IMR-90 (cell line): ENCODE data around the gene KCNMA1. TPM values are rescaled to one million over a fixed set of nuclear protein-coding genes. Genes with fewer than 3 reads are reported as not detected.
A peak's percentile ranks its signal among the peaks of the same experiment; 100 is the strongest.

Experiments used
- ATAC-seq: fragments of 200-7000 bp; cut with Tn5 transposase; 2 replicates; pipeline ENCODE4 v1.9.1; 2020; ENCODE audit warnings: low read depth, mild to moderate bottlenecking, moderate library complexity
- BruUV-seq: library from RNA; stranded (reverse); fragments of 400-500 nt; replicated peaks from 2 replicates; lab custom pipeline; 2021; lab: Mats Ljungman, UMichigan
- CTCF ChIA-PET: fragments of 300-600 bp; formaldehyde crosslinking; extraction: SDS; loops from one replicate; lab custom pipeline; 2021; ENCODE audit warnings: antibody characterized with exemption; lab: Yijun Ruan, JAX
- POLR2A ChIA-PET: fragments of 300-600 bp; sonication (Branson Sonifier 250); formaldehyde crosslinking; loops from one replicate; lab custom pipeline; 2022; ENCODE audit warnings: antibody characterized with exemption; ENCODE audit not compliant: unreplicated experiment; lab: Charles Lee
- DNase-seq: peaks from one replicate; pipeline ENCODE4 v3.0.0; 2013
- H2AFZ ChIP-seq: replicated peaks from 2 replicates; pipeline ENCODE3; 2013; ENCODE audit warnings: low read length, mild to moderate bottlenecking; ENCODE audit not compliant: poor library complexity
- H2AK5ac ChIP-seq: 2 replicates; pipeline ENCODE4 v1.6.1; 2013; ENCODE audit warnings: low read depth, low read length, inconsistent platforms
- H2AK9ac ChIP-seq: replicated peaks from 2 replicates; pipeline ENCODE3; 2013; ENCODE audit warnings: mild to moderate bottlenecking, low read depth, low read length, moderate library complexity; ENCODE audit not compliant: poor library complexity
- H2BK120ac ChIP-seq: 2 replicates; pipeline ENCODE4 v1.6.1; 2013; ENCODE audit warnings: low read depth, low read length, inconsistent platforms
- H2BK15ac ChIP-seq: 3 replicates; pipeline ENCODE4 v1.6.1; 2013; ENCODE audit warnings: low read depth, low read length, inconsistent platforms
- H2BK20ac ChIP-seq: 2 replicates; pipeline ENCODE4 v1.6.1; 2013; ENCODE audit warnings: low read depth, mild to moderate bottlenecking, inconsistent platforms, low read length, moderate library complexity
- H2BK5ac ChIP-seq: 2 replicates; pipeline ENCODE4 v1.6.1; 2013; ENCODE audit warnings: mild to moderate bottlenecking, low read depth, low read length, inconsistent platforms; ENCODE audit not compliant: poor library complexity, severe bottlenecking
- H3K14ac ChIP-seq: replicated peaks from 2 replicates; pipeline ENCODE4 v1.6.1; 2013; ENCODE audit warnings: low read depth, low read length, inconsistent platforms
- H3K18ac ChIP-seq: 2 replicates; pipeline ENCODE4 v1.6.1; 2013; ENCODE audit warnings: low read depth, low read length, control low read depth
- H3K23ac ChIP-seq: 2 replicates; pipeline ENCODE4 v1.6.1; 2013; ENCODE audit warnings: low read depth, low read length, inconsistent platforms
- H3K27ac ChIP-seq: 2 replicates; pipeline ENCODE4 v1.5.1; 2013; ENCODE audit warnings: mild to moderate bottlenecking, control low read depth, low read length; ENCODE audit not compliant: insufficient read depth
- H3K27me3 ChIP-seq: 2 replicates; pipeline ENCODE4 v1.6.1; 2013; ENCODE audit warnings: low read length; ENCODE audit not compliant: control insufficient read depth, insufficient read depth
- H3K36me3 ChIP-seq: 2 replicates; pipeline ENCODE4 v1.6.1; 2013; ENCODE audit warnings: low read length, mixed read lengths; ENCODE audit not compliant: control insufficient read depth, insufficient read depth
- H3K4ac ChIP-seq: 2 replicates; pipeline ENCODE4 v1.6.1; 2013; ENCODE audit warnings: low read depth, low read length, inconsistent platforms
- H3K4me1 ChIP-seq: 2 replicates; pipeline ENCODE4 v1.6.1; 2013; ENCODE audit warnings: low read length, mixed read lengths; ENCODE audit not compliant: control insufficient read depth, insufficient read depth
- H3K4me2 ChIP-seq: 2 replicates; pipeline ENCODE4 v1.6.1; 2013; ENCODE audit warnings: low read depth, mild to moderate bottlenecking, control low read depth, low read length, moderate library complexity
- H3K4me3 ChIP-seq: 2 replicates; pipeline ENCODE4 v1.5.1; 2013; ENCODE audit warnings: low read depth, mild to moderate bottlenecking, control low read depth, low read length, moderate library complexity; ENCODE audit not compliant: insufficient read depth
- H3K56ac ChIP-seq: 2 replicates; pipeline ENCODE4 v1.6.1; 2013; ENCODE audit warnings: low read length, inconsistent platforms; ENCODE audit not compliant: insufficient read depth; ENCODE audit errors: extremely low read depth
- H3K79me1 ChIP-seq, 2 experiments: 2 replicates each; pipeline ENCODE4 v1.6.1; 2013; ENCODE audit warnings: low read length in 2 of 2, inconsistent platforms in 1 of 2, low read depth in 1 of 2
- H3K9ac ChIP-seq: 2 replicates; pipeline ENCODE4 v1.6.1; 2013; ENCODE audit warnings: low read depth, low read length, control low read depth
- H3K9me1 ChIP-seq: 2 replicates; pipeline ENCODE4 v1.6.1; 2013; ENCODE audit warnings: low read length, inconsistent platforms; ENCODE audit not compliant: insufficient read depth
- H3K9me3 ChIP-seq: 2 replicates; pipeline ENCODE4 v1.6.1; 2013; ENCODE audit warnings: low read length; ENCODE audit not compliant: control insufficient read depth, insufficient read depth
- H4K20me1 ChIP-seq: 2 replicates; pipeline ENCODE4 v1.6.1; 2013; ENCODE audit warnings: low read length, inconsistent platforms; ENCODE audit not compliant: insufficient read depth
- H4K5ac ChIP-seq: 2 replicates; pipeline ENCODE4 v1.6.1; 2013; ENCODE audit warnings: mild to moderate bottlenecking, low read depth, low read length, control low read depth
- H4K8ac ChIP-seq, 2 experiments: 2 replicates each; pipeline ENCODE4 v1.6.1; 2013; ENCODE audit warnings: low read depth in 2 of 2, low read length in 2 of 2, control low read depth in 1 of 2, inconsistent platforms in 1 of 2
- H4K91ac ChIP-seq: 2 replicates; pipeline ENCODE4 v1.6.1; 2013; ENCODE audit warnings: low read depth, low read length, inconsistent platforms; ENCODE audit not compliant: insufficient read depth
- CEBPB ChIP-seq: IDR thresholded peaks from 2 replicates; pipeline ENCODE4 v1.6.1; 2012; ENCODE audit warnings: low read depth, low read length, improper control_type of control experiment
- MAZ ChIP-seq: IDR thresholded peaks from 2 replicates; pipeline ENCODE4 v1.6.1; 2012; ENCODE audit warnings: low read depth, mild to moderate bottlenecking, low read length, improper control_type of control experiment, moderate library complexity, borderline replicate concordance
- SMC3 ChIP-seq: fragments of 150-350 bp; IDR thresholded peaks from 2 replicates; pipeline ENCODE4 v1.6.1; 2016; ENCODE audit warnings: low read depth, mild to moderate bottlenecking, antibody characterized with exemption, low read length, moderate library complexity
- USF2 ChIP-seq: fragments of 150-350 bp; IDR thresholded peaks from 2 replicates; pipeline ENCODE4 v1.6.1; 2017; ENCODE audit warnings: mild to moderate bottlenecking, antibody characterized with exemption, low read length, low read depth
- WGBS, 2 experiments: methylation state at CpG; one replicate each; pipeline versions ENCODE4 v1.1.5 to v1.1.7; 2013; ENCODE audit warnings: missing lambda C conversion rate in 2 of 2; ENCODE audit not compliant: insufficient read length in 1 of 2; ENCODE audit errors: extremely low coverage in 2 of 2; 5-methylcytosine and 5-hydroxymethylcytosine counted together
- dilution Hi-C: fragments of 300-500 bp; cut with HindIII; formaldehyde crosslinking; loops from one replicate; pipeline ENCODE4 v1.14.3; 2018; ENCODE audit warnings: low sequenced_read_pairs; ENCODE audit not compliant: unreplicated experiment
- in situ Hi-C: fragments of 300-500 bp; cut with MboI; formaldehyde crosslinking; loops from 3 replicates; pipeline ENCODE4 v1.14.3; 2019; ENCODE audit warnings: low sequenced_read_pairs, inconsistent platforms, mixed read lengths
- intact Hi-C: fragments of 100-400 bp; cut with micrococcal nuclease; formaldehyde crosslinking; loops from 2 replicates; pipeline ENCODE4 v1.10.0; 2022
- polyA plus RNA-seq, 3 experiments: library from polyadenylated mRNA; depleted of rRNA; stranded (reverse); fragments of >200 nt; gene quantifications; 2 replicates each; pipeline ENCODE4 v1.2.3, GENCODE V29; 2012; ENCODE audit warnings: low replicate concordance in 1 of 3
- total RNA-seq: library from RNA; depleted of rRNA; stranded (reverse); fragments of >200 nt; gene quantifications from 2 replicates; pipeline ENCODE4 v1.2.3, GENCODE V29; 2012

KCNMA1 gene
- total and polyA plus RNA-seq, 2 of the 4 experiments (the other 2 are of a cell fraction) = 25.6 to 29.6 TPM

GRCh38 chr10:77554996-77555397 is 82.6 kb downstream of the KCNMA1 start:
- Histone ChIP-seq H3K18ac (no peak overlapping the region), H3K4me1 (peaks cover 5% of the 10 kb centered on the region; the same call in 1 of the 2 replicates), H3K9me1 (peaks cover 7% of the 10 kb centered on the region), H2AK5ac (no peak overlapping the region), H2BK15ac (no peak overlapping the region), H3K9me3 (no peaks in the 10 kb centered on the region), H2BK20ac (no peak overlapping the region), H4K5ac (no peak overlapping the region; the same call in 1 of the 2 replicates), H3K23ac (no peak overlapping the region), H2BK120ac (no peak overlapping the region), H2AFZ (no peak overlapping the region), H3K4me2 (no peak overlapping the region), H2BK5ac (no peak overlapping the region), H3K36me3 (no peaks in the 10 kb centered on the region), H2AK9ac (no peak overlapping the region), H4K20me1 (no peaks in the 10 kb centered on the region), H3K27me3 (no peaks in the 10 kb centered on the region), H4K91ac (no peak overlapping the region), H3K9ac (no peak overlapping the region), H3K79me1 (no peaks in the 10 kb centered on the region), H3K14ac (no peak overlapping the region), H3K27ac (no peak overlapping the region), H3K4ac (no peak overlapping the region), H4K8ac (no peak overlapping the region), H3K4me3 (no peak overlapping the region), H3K56ac (no peak overlapping the region)
- no peak for ATAC-seq
- POLR2A ChIA-PET = no interaction called here
- in situ Hi-C loops = no loop called here
- no CpG with 5 or more reads among the region's 7 CpGs for WGBS, 2 experiments
- intact Hi-C loops = no loop called here
- dilution Hi-C loops = no loop called here
- peak; percentile 46 for DNase-seq
- TF ChIP-seq USF2 (no peak), SMC3 (no peak), MAZ (no peak), CEBPB (no peak)
- no TSS peak for BruUV-seq
- CTCF ChIA-PET = interaction anchor here (1.0 kb wide), 1 partner anchor 24 kb away, joined by 5 read pairs; no protein-coding TSS in a partner anchor
